Pancreas (tissue), 10 donors: ENCODE results near the gene SPRR3. TPM values are rescaled to one million over a fixed set of nuclear protein-coding genes. Genes with fewer than 3 reads are reported as not detected.
A peak's percentile ranks its signal among the peaks of the same experiment; 100 is the strongest.

Experiments used
- ATAC-seq, 4 donors: fragments of 200-7000 bp; cut with Tn5 transposase; one replicate each; pipeline versions ENCODE4 v1.8.0 to v1.9.1; 2020; ENCODE audit warnings: mild to moderate bottlenecking in 4 of 4, moderate library complexity in 4 of 4
- DNase-seq, 6 donors: peaks; one replicate each; pipeline ENCODE4 v3.0.0-alpha.2; 2020
- FAIRE-seq: peaks from 2 replicates; lab custom pipeline; 2012; peaks lifted over from hg19 to GRCh38; lab: Jason Lieb, UNC
- H3K27ac ChIP-seq, 4 donors: fragments of 200-600 bp; sonication (generic); 1 replicate in 3 of 4; 2 replicates in 1 of 4; pipeline versions ENCODE4 v1.5.0 to v1.8.0; 2020
- H3K27me3 ChIP-seq, 4 donors: fragments of 200-600 bp; one replicate each; pipeline ENCODE4 v1.8.0; 2021
- H3K36me3 ChIP-seq, 3 donors: fragments of 200-600 bp; sonication (generic) in 1 of 3; one replicate each; pipeline versions ENCODE4 v1.5.0 to v1.8.0; 2020 to 2021
- H3K4me1 ChIP-seq, 3 donors: fragments of 200-600 bp; one replicate each; pipeline ENCODE4 v1.8.0; 2021
- H3K4me3 ChIP-seq, 4 donors: fragments of 200-600 bp; sonication (generic) in 2 of 4; one replicate each; pipeline versions ENCODE4 v1.5.0 to v1.8.0; 2020 to 2021
- H3K9me3 ChIP-seq, 4 donors: fragments of 200-600 bp; one replicate each; pipeline ENCODE4 v1.8.0; 2021
- CTCF ChIP-seq, 4 donors: fragments of 200-600 bp; sonication (generic) in 3 of 4; IDR thresholded peaks; one replicate each; pipeline versions ENCODE4 v1.5.0 to v1.8.0; 2021; ENCODE audit warnings: antibody characterized with exemption in 4 of 4
- WGBS, 2 donors: extraction: QIAGEN DNeasy Blood & Tissue Kit; methylation state at CpG; one replicate each; pipeline ENCODE4 v1.1.7; 2013; 5-methylcytosine and 5-hydroxymethylcytosine counted together
- intact Hi-C, 3 donors: fragments of 100-400 bp; cut with DNase I; formaldehyde crosslinking; loops; one replicate each; pipeline versions ENCODE4 v1.11.1 to v1.14.2; 2022
- polyA plus RNA-seq, 2 donors: library from polyadenylated mRNA; stranded (reverse); fragments of 200-250 nt; gene quantifications; one replicate each; pipeline ENCODE4 v1.2.3, GENCODE V29; 2013
- total RNA-seq, 6 donors: library from RNA; stranded (reverse); fragmentation: NEBNext Ultra II Directional in 4 of 6; extraction: Animal tissue kit (Norgen Biotek cat#: 25700) in 4 of 6; gene quantifications; one replicate each; pipeline versions ENCODE4 v1.2.1 to v1.2.4, GENCODE V29; 2021 to 2023
- donor health status: healthy with polysubstance abuse.
- donor health status: DM: no; HTN: no; CAD: no; lungs with moderate emphysema.
- donor health status: DM: no; HTN: no; CAD: no.
- donor health status: control.
- donor health status: control.
- donor health status: Bipolar disorder and iron deficiency.
- donor health status: DM: yes; HTN: yes; CAD: no.
- donor health status: DM: no; HTN: no; CAD: no.
- donor health status: DM: no; HTN: no; CAD: no.
- donor health status: DM: yes; HTN: yes; CAD: no.

Gene SPRR3
- total and polyA plus RNA-seq, 8 donors = 2.8 to 3.2 TPM; not detected in 6

- 55 to 71% methylated on average over 1 of the region's 1 CpG for WGBS, 2 donors
- Histone ChIP-seq H3K9me3 (no peaks in the 10 kb centered on the region), H3K27me3 (no peaks in the 10 kb centered on the region), H3K4me3 (no peak overlapping the region), H3K4me1 (no peaks in the 10 kb centered on the region), H3K36me3 (no peaks in the 10 kb centered on the region), H3K27ac (no peak overlapping the region)
- no peak for TF ChIP-seq CTCF (IDR thresholded peaks at IDR 0.05)
- FAIRE-seq (no peak), DNase-seq (no peak), ATAC-seq (no peak)
- intact Hi-C loops = no loop called here
These were observed 37.0 kb upstream of the SPRR3 start for GRCh38 chr1:152964536-152964935.

- H3K9me3 ChIP-seq = no peaks in the 10 kb centered on the region
These were observed 35.7 kb upstream of the SPRR3 start for GRCh38 chr1:152965853-152966252.

GRCh38 chr1:152967201-152967600 lies 34.3 kb upstream of the SPRR3 start:
- Histone ChIP-seq H3K4me1 (no peaks in the 10 kb centered on the region), H3K36me3 (no peaks in the 10 kb centered on the region), H3K9me3 (no peaks in the 10 kb centered on the region), H3K27me3 (no peaks in the 10 kb centered on the region), H3K27ac (no peak overlapping the region), H3K4me3 (no peak overlapping the region)
- WGBS, 2 donors = 38 to 45% methylated on average over 7 of the region's 7 CpGs
- intact Hi-C loops = no loop called here
- TF ChIP-seq CTCF (IDR thresholded peaks at IDR 0.05) = no peak
- FAIRE-seq (no peak), DNase-seq (no peak), ATAC-seq (peak in 1 of 4 donors; percentile 32)

More at GRCh38 chr1:152965853-152966252, 35.7 kb upstream of the SPRR3 start:
- TF ChIP-seq CTCF (IDR thresholded peaks at IDR 0.05) = no peak
- Histone ChIP-seq H3K4me1 (no peaks in the 10 kb centered on the region), H3K27me3 (no peaks in the 10 kb centered on the region), H3K27ac (no peak overlapping the region), H3K4me3 (no peak overlapping the region), H3K36me3 (no peaks in the 10 kb centered on the region)
- intact Hi-C loops = no loop called here
- DNase-seq = no peak
- FAIRE-seq = no peak
- no peak for ATAC-seq
- WGBS, 2 donors = 59 to 66% methylated on average over 4 of the region's 4 CpGs

- intact Hi-C loops = no loop called here
- Histone ChIP-seq H3K27me3 (no peaks in the 10 kb centered on the region), H3K9me3 (no peaks in the 10 kb centered on the region), H3K27ac (no peak overlapping the region), H3K4me1 (no peaks in the 10 kb centered on the region), H3K36me3 (no peaks in the 10 kb centered on the region), H3K4me3 (no peak overlapping the region)
- FAIRE-seq = no peak
- no peak for TF ChIP-seq CTCF (IDR thresholded peaks at IDR 0.05)
- 51 to 66% methylated on average over 2 of the region's 2 CpGs for whole genome bisulfite sequencing, 2 donors
- DNase-seq = no peak
- no peak for ATAC-seq
These were observed 33.3 kb upstream of the SPRR3 start for GRCh38 chr1:152968248-152968647.

GRCh38 chr1:152969036-152969435 lies 32.5 kb upstream of the SPRR3 start:
- DNase-seq = no peak
- intact Hi-C loops = no loop called here
- H3K27ac ChIP-seq = no peak overlapping the region
- H3K9me3 ChIP-seq = no peaks in the 10 kb centered on the region
- ATAC-seq = no peak
- no peaks in the 10 kb centered on the region for H3K27me3 ChIP-seq
- no peak for TF ChIP-seq CTCF (IDR thresholded peaks at IDR 0.05)
- no peaks in the 10 kb centered on the region for H3K36me3 ChIP-seq
- H3K4me3 ChIP-seq = no peak overlapping the region
- no peak for FAIRE-seq
- WGBS, 2 donors = 76 to 80% methylated on average over 2 of the region's 2 CpGs
- no peaks in the 10 kb centered on the region for H3K4me1 ChIP-seq
